Prostate gland (tissue), 2 donors: ENCODE measurements around the gene GSTM1. TPM values are rescaled to one million over a fixed set of nuclear protein-coding genes. Genes with fewer than 3 reads are reported as not detected.

Experiments
- DNase-seq: peaks from one replicate; pipeline ENCODE4 v3.0.0-alpha.2; 2019; ENCODE audit warnings: low spot score
- H3K27ac ChIP-seq, 2 donors: fragments of 200-600 bp; sonication (generic); 2 replicates each; pipeline ENCODE4 v1.5.1; 2017 to 2019
- H3K27me3 ChIP-seq: fragments of 200-600 bp; sonication (generic); replicated peaks from 2 replicates; pipeline ENCODE4 v1.5.1; 2019; ENCODE audit not compliant: insufficient read depth
- H3K36me3 ChIP-seq, 2 donors: fragments of 200-600 bp; sonication (generic); 1 replicate in 1 of 2; 2 replicates in 1 of 2; pipeline versions ENCODE4 v1.5.1 to v1.8.1; 2017 to 2019
- H3K4me1 ChIP-seq: fragments of 200-600 bp; sonication (generic); replicated peaks from 2 replicates; pipeline ENCODE4 v1.5.1; 2019
- H3K4me3 ChIP-seq, 2 donors: fragments of 200-600 bp; sonication (generic); 2 replicates each; pipeline ENCODE4 v1.5.1; 2017 to 2019
- H3K9me3 ChIP-seq: fragments of 200-600 bp; sonication (generic); 2 replicates; pipeline ENCODE4 v1.5.1; 2017
- CTCF ChIP-seq, 4 experiments: fragments of 200-600 bp in 2 of 4; fragments of 450-650 bp in 2 of 4; sonication (generic) in 2 of 4; IDR thresholded peaks; 1 replicate in 3 of 4; 2 replicates in 1 of 4; pipeline ENCODE4 v1.5.1; 2016 to 2019; ENCODE audit warnings: antibody characterized with exemption in 4 of 4, mild to moderate bottlenecking in 2 of 4, moderate library complexity in 2 of 4
- POLR2A ChIP-seq: fragments of 450-650 bp; IDR thresholded peaks from one replicate; pipeline ENCODE4 v1.6.1; 2016; ENCODE audit warnings: antibody characterized with exemption, mild to moderate bottlenecking
- POLR2AphosphoS5 ChIP-seq: sonication (generic); formaldehyde crosslinking; IDR thresholded peaks from one replicate; pipeline ENCODE4 v1.6.1; 2017; ENCODE audit warnings: antibody characterized with exemption
- WGBS: methylation state at CpG from one replicate; pipeline ENCODE4 v1.1.5; 2018; 5-methylcytosine and 5-hydroxymethylcytosine counted together
- intact Hi-C: fragments of 100-400 bp; cut with DNase I; formaldehyde crosslinking; loops from one replicate; pipeline ENCODE4 v1.14.2; 2022
- total RNA-seq, 2 donors: library from RNA; depleted of rRNA; stranded (reverse); fragments of >200 nt; gene quantifications; one replicate each; pipeline ENCODE4 v1.1.0, GENCODE V29; 2016

Gene GSTM1
- total RNA-seq, 2 donors from 2014 or later: not detected

- no peak for TF ChIP-seq CTCF (IDR thresholded peaks at IDR 0.05)
- TF ChIP-seq POLR2A: no peak
- Histone ChIP-seq H3K36me3 (no peaks in the 10 kb centered on the region), H3K4me1 (no peaks in the 10 kb centered on the region), H3K9me3 (no peaks in the 10 kb centered on the region), H3K27ac (no peak overlapping the region), H3K4me3 (no peak overlapping the region), H3K27me3 (no peaks in the 10 kb centered on the region)
- DNase-seq: no peak
- WGBS: 84% methylated on average over 2 of the region's 2 CpGs
- intact Hi-C loops: loop anchor here (5.0 kb wide), 2 partner anchors 131 to 341 kb away; partner anchors contain the start of gene AHCYL1
Measured at GRCh38 chr1:109641078-109641740, 46.4 kb upstream of the GSTM1 start.

- no peak overlapping the region for H3K4me3 ChIP-seq
- no peak for DNase-seq
- intact Hi-C loops: loop anchor here (5.0 kb wide), 2 partner anchors 130 to 340 kb away; partner anchors contain the start of gene AHCYL1
- no peak for TF ChIP-seq CTCF (IDR thresholded peaks at IDR 0.05)
- no peak for TF ChIP-seq POLR2AphosphoS5
- TF ChIP-seq POLR2A: no peak
- 92% methylated on average over 2 of the region's 2 CpGs for WGBS
- H3K36me3 ChIP-seq: no peaks in the 10 kb centered on the region
- no peaks in the 10 kb centered on the region for H3K4me1 ChIP-seq
- H3K27ac ChIP-seq: no peak overlapping the region
- no peaks in the 10 kb centered on the region for H3K27me3 ChIP-seq
- H3K9me3 ChIP-seq: no peaks in the 10 kb centered on the region
Measured at GRCh38 chr1:109641861-109642260, 45.8 kb upstream of the GSTM1 start.

- no peak for DNase-seq
- Histone ChIP-seq H3K4me1 (no peaks in the 10 kb centered on the region), H3K27ac (no peak overlapping the region), H3K9me3 (no peaks in the 10 kb centered on the region), H3K27me3 (no peaks in the 10 kb centered on the region), H3K36me3 (no peaks in the 10 kb centered on the region), H3K4me3 (no peak overlapping the region)
- intact Hi-C loops: loop anchor here (5.0 kb wide), 2 partner anchors 130 to 340 kb away; partner anchors contain the start of gene AHCYL1
- TF ChIP-seq CTCF (IDR thresholded peaks at IDR 0.05) (no peak), POLR2A (no peak), POLR2AphosphoS5 (no peak)
- 81% methylated on average over 3 of the region's 3 CpGs for WGBS
Measured at GRCh38 chr1:109642626-109643025, 45.0 kb upstream of the GSTM1 start.

- TF ChIP-seq POLR2AphosphoS5: peak; percentile 28
- no peak for TF ChIP-seq POLR2A
- TF ChIP-seq CTCF (IDR thresholded peaks at IDR 0.05): peak; percentile 69 to 88 (median 86)
- peak; percentile 76 for DNase-seq
- Histone ChIP-seq H3K9me3 (no peaks in the 10 kb centered on the region), H3K36me3 (no peaks in the 10 kb centered on the region), H3K4me3 (no peak overlapping the region), H3K4me1 (no peaks in the 10 kb centered on the region), H3K27me3 (no peaks in the 10 kb centered on the region), H3K27ac (no peak overlapping the region)
- 41% methylated on average over 31 of the region's 32 CpGs for WGBS
- intact Hi-C loops: loop anchor here (5.0 kb wide), 2 partner anchors 129 to 339 kb away; partner anchors contain the start of gene AHCYL1
Measured at GRCh38 chr1:109643385-109644230, 44.0 kb upstream of the GSTM1 start.
